ENCODE results near the gene SAMMSON.

SAMMSON gene

DNA sequence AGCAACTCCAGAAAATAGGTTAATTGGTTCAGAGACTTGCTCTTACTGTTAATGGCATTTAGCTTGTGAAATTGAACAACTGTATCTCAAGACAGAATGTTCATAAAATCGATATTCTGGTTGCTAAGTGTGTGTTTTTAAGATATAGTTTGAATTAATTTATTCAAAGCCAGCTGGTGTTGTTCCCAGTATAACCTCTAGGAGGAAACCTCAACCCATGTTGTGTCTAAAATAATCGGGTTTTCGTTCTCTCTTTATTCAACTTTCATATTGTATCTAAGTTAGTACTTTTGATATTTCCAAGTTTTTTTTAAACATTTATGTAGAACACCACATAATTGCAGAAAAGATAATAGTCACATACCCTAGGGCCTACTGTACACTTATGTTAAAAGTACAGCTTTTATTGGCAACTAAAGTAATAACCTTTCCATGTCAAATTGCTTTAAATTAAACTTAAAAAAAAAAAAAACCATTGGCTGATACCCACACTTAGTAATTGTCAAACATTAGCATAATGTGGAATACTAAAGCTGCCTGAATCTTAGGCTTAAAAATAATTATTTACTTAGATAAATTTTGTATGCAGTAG lies 90.9 kb downstream of the SAMMSON start:
- DNase-seq (ENCODE audit: low spot score): peak; percentile 32

DNA sequence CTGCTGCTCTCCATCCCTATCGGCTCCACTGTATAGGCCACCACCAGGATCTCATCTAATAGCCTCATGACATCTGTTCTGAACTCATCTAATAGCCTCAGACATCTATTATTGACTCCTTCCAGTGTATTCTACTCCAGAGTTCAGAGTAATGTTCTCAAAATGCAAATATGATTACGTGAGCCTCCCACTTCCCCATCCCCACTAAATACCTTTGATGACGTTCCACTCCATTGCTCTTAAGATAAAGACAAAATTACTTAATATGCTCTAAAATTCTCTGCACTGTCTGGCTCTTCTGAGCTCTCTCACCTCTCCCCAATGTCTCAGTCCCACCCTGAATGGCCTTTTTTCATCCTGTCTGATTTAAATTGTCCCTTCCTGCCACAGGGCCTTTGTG lies 94.7 kb downstream of the SAMMSON start:
- DNase-seq (ENCODE audit: low spot score): no peak

GRCh38 chr3:70095260-70095659 lies 95.7 kb downstream of the SAMMSON start:
- no peak for DNase-seq (ENCODE audit: low spot score)

DNA sequence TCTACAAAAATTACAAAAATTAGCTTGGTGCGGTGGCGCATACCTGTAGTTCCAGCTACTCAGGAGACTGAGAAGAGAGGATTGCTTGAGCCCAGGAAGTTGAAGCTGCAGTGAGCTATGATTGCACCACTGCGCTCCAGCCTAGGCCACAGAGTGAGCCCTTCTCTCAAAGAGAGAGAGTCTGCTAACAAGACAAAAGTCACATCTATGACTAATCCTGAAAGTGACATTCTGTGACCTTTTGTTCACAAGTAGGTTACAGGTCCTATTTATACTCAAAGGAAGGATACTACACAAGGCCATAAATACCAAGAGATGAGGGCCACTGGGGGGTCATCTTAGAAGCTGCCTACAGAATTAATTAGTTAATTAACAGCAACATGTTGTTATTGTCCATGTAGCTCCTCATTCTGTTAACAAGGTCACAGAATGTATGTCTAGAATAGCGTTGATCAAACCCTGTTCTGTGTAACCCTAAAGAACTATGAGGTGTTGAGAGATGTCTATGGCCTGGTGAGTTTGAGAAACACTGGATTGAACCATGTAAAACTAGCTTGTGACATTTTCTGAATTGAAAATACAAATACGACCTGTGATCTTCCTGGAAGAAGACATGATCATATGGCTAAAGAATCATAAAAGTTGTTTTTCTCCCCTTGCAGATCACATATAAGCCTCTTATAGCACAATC lies 97.0 kb downstream of the SAMMSON start:
- no peak for DNase-seq (ENCODE audit: low spot score)

GRCh38 chr3:70097084-70097483 lies 97.6 kb downstream of the SAMMSON start:
- no peak for DNase-seq (ENCODE audit: low spot score)

GRCh38 chr3:70108072-70108471 lies 108.5 kb downstream of the SAMMSON start:
- DNase-seq (ENCODE audit: low spot score): peak; percentile 67

DNA sequence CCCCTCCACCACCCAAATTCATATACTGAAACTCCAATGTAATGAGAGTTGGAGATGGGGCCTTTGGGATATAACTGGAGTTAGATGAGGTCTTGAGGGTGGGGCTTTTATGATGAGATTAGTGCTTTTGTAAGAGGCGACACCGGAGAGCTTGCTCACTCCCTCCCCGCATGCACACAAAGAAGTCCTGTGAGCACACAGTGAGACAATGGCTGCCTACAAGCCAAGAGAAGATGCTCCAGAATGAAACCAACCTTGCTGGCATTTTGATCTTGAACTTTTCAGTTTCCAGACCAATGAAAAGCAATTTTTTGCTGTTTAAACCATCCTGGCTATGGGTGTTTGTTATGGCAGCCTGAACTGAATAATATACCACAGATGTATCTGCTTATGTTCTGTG lies 109.0 kb downstream of the SAMMSON start:
- no peak for DNase-seq (ENCODE audit: low spot score)

DNA sequence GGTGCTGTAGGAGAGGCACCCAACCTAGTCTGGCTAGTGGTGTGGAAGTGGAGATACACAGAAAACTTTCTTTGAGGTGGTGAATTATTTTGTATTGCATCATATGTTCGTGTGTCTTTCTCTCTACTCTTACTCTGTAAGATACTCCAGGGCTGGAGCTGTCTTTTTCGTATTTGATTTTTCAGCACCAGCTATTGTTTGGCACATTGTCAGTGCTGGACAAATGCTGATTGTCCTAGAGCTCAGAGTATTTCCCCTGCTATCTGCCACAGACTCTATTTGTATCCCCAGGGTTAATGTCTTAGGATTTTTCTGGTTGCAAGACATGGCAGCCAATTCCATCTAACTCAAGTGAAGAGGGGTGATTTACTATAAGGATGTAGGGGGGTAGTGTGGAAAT lies 110.5 kb downstream of the SAMMSON start:
- DNase-seq (ENCODE audit: low spot score): no peak

DNA sequence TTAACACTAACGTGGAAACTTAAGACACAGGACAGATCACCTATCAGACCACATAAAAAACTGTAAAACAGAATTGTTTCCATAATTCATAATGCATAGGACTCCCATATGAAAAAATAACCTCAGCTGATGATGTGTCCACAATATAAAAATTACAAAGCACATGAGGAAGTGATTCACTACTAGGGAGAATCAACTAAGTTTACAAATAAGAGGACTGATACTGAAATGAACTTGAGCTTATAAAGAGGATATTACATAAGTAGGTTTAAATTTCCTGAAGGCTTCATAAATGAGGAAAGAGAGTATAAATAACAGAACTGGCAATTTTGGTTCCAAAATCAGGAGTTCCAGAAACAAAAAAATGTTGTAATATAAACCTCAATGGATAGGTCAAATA lies 111.9 kb downstream of the SAMMSON start:
- no peak for DNase-seq (ENCODE audit: low spot score)

DNA sequence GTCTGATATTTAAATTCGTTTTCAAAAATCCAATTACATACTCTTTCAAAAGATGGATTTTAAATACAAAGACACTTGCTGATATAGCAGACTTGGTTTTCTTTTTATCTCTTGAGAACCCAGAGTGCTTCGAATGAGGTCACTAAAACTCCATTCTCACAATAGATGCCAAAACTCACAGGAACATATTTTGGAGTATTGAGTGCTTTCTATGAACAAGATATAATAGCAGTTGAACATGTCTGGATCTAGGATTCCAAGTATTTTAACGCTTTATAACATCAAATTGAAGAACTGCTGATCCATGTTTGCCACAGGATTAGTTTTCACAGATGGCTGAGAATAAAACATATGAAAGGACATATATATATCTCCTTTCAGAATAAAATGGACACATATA lies 113.2 kb downstream of the SAMMSON start:
- no peak for DNase-seq (ENCODE audit: low spot score)

- no peak for DNase-seq (ENCODE audit: low spot score)
Measured at GRCh38 chr3:70114431-70114830, 114.9 kb downstream of the SAMMSON start.

DNA sequence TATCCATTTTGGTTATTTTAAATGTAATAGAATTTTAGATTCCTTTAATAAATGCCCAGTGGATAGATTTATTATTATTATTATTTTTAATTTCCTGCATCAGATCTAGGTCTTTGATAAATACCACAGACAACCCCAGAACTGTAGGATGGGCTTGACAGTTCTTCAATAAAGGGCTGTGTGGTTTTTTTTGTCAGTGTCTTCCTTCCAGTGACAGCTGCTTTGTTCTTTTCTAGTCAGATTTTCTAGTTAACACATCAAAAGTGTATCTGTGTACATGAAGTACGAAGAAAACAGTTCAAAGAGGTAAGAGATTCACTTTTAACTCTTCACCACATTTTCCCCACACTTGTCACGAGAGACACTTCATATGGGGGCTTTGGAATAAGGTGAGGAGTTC lies 120.3 kb downstream of the SAMMSON start:
- no peak for DNase-seq (ENCODE audit: low spot score)
